Stimulated activated CD4-positive, alpha-beta T cell treated with anti-CD3 and anti-CD28 coated beads, TNF-alpha, amount 100 ng/mL, for 48 hours (primary cell): ENCODE results near the gene CDH26.
"Not testable (repeated sequence)": the region's sequence is repeated elsewhere in the genome, so short reads cannot be mapped to it uniquely, and the experiment has no call there.

ENCODE experiments used
- DNase-seq, 3 donors: peaks; one replicate each; pipeline ENCODE4 v3.0.0-alpha.2; 2020; ENCODE audit warnings: low read depth in 3 of 3

The CDH26 gene

GRCh38 chr20:59940956-59941294 is 17.3 kb upstream of the CDH26 start:
- DNase-seq, result no peak

- DNase-seq, result no peak
Measured at GRCh38 chr20:59942245-59942644, 16.0 kb upstream of the CDH26 start.

GRCh38 chr20:59944726-59945125 is 13.5 kb upstream of the CDH26 start:
- no peak for DNase-seq

- DNase-seq, result no peak
Measured at GRCh38 chr20:59945175-59945574, 13.0 kb upstream of the CDH26 start.

- DNase-seq, result no peak
Measured at GRCh38 chr20:59945731-59946130, 12.5 kb upstream of the CDH26 start.

- DNase-seq, result no peak
Measured at GRCh38 chr20:59947376-59947775, 10.8 kb upstream of the CDH26 start.

- no peak for DNase-seq
Measured at GRCh38 chr20:59948212-59948611, 10.0 kb upstream of the CDH26 start.

- DNase-seq, result no peak
Measured at GRCh38 chr20:59948828-59949720, 9.1 kb upstream of the CDH26 start.

GRCh38 chr20:59949911-59950310 is 8.3 kb upstream of the CDH26 start:
- DNase-seq, result no peak

GRCh38 chr20:59954718-59955117 is 3.5 kb upstream of the CDH26 start:
- DNase-seq, result no peak

GRCh38 chr20:59955131-59955796 is 3.0 kb upstream of the CDH26 start:
- DNase-seq, result no peak

GRCh38 chr20:59957568-59957967 is 655 bp upstream of the CDH26 start:
- not testable (repeated sequence) for DNase-seq

GRCh38 chr20:59958626-59959025 is 403 bp downstream of the CDH26 start:
- DNase-seq, result no peak

- no peak for DNase-seq
Measured at GRCh38 chr20:59961423-59961822, 3.2 kb downstream of the CDH26 start.

- DNase-seq, result no peak
Measured at GRCh38 chr20:59962155-59962554, 3.9 kb downstream of the CDH26 start.

GRCh38 chr20:59966428-59966827 is 8.2 kb downstream of the CDH26 start:
- no peak for DNase-seq

- no peak for DNase-seq
Measured at GRCh38 chr20:59971428-59971827, 13.2 kb downstream of the CDH26 start.

- no peak for DNase-seq
Measured at GRCh38 chr20:59972037-59972801, 14.0 kb downstream of the CDH26 start.

GRCh38 chr20:59976156-59976782 is 18.0 kb downstream of the CDH26 start:
- DNase-seq, result no peak

- DNase-seq, result no peak
Measured at GRCh38 chr20:59977086-59977485, 18.9 kb downstream of the CDH26 start.

- DNase-seq, result no peak
Measured at GRCh38 chr20:59983076-59983475, 24.9 kb downstream of the CDH26 start.

- DNase-seq, result no peak
Measured at GRCh38 chr20:59984541-59984940, 26.3 kb downstream of the CDH26 start.
